SK-N-SH (cell line): ENCODE data around the gene RPS6KA2. TPM values are rescaled to one million over a fixed set of nuclear protein-coding genes. Genes with fewer than 3 reads are reported as not detected.

Experiments
- CTCF ChIA-PET: fragments of 300-600, 350-600 bp; formaldehyde crosslinking; extraction: SDS; loops from one replicate; lab custom pipeline; 2021; lab: Yijun Ruan, JAX
- POLR2A ChIA-PET: fragments of 350-600 bp; sonication (Branson Sonifier 250); formaldehyde crosslinking; extraction: SDS; loops from one replicate; lab custom pipeline; 2020; ENCODE audit warnings: antibody characterized with exemption, inconsistent platforms; lab: Yijun Ruan, JAX
- DNase-seq: peaks from one replicate; pipeline ENCODE4 v3.0.0; 2012
- H2AFZ ChIP-seq: fragments of 200-600 bp; sonication (generic); 2 replicates; pipeline ENCODE4 v1.8.1; 2016; ENCODE audit warnings: antibody characterized with exemption, mild to moderate bottlenecking, low read depth
- H3F3A ChIP-seq: fragments of 200-600 bp; sonication (generic); replicated peaks from 2 replicates; pipeline ENCODE3; 2016; ENCODE audit warnings: antibody characterized with exemption, mild to moderate bottlenecking; ENCODE audit not compliant: insufficient read depth
- H3K27ac ChIP-seq, 2 experiments: fragments of 200-500 bp in 1 of 2; fragments of 200-600 bp in 1 of 2; sonication (Bioruptor generic) in 1 of 2; sonication (generic), shearing (Covaris generic) in 1 of 2; 2 replicates each; pipeline versions ENCODE4 v1.5.1 to v1.6.1; 2014 to 2016; ENCODE audit warnings: low read depth in 2 of 2, inconsistent platforms in 1 of 2, low read length in 1 of 2, mild to moderate bottlenecking in 1 of 2, mixed read lengths in 1 of 2
- H3K27me3 ChIP-seq: fragments of 200-600 bp; sonication (generic), shearing (Covaris generic); 2 replicates; pipeline ENCODE4 v1.6.1; 2016; ENCODE audit warnings: mixed run types; ENCODE audit not compliant: insufficient read depth
- H3K36me3 ChIP-seq, 2 experiments: fragments of 200-500 bp in 1 of 2; fragments of 200-600 bp in 1 of 2; sonication (Bioruptor generic) in 1 of 2; sonication (generic) in 1 of 2; replicated peaks in 1 of 2; 2 replicates each; pipeline versions ENCODE3 to v1.5.1; 2014 to 2016; ENCODE audit warnings: low read length in 1 of 2, mild to moderate bottlenecking in 1 of 2; ENCODE audit not compliant: insufficient read depth in 2 of 2, control insufficient read depth in 1 of 2
- H3K4me1 ChIP-seq, 2 experiments: fragments of 200-500 bp in 1 of 2; fragments of 200-600 bp in 1 of 2; sonication (Bioruptor generic) in 1 of 2; sonication (generic), shearing (Covaris generic) in 1 of 2; 2 replicates each; pipeline versions ENCODE4 v1.5.1 to v1.6.1; 2014 to 2016; ENCODE audit warnings: low read depth in 1 of 2, low read length in 1 of 2, mixed run types in 1 of 2; ENCODE audit not compliant: insufficient read depth in 2 of 2, control insufficient read depth in 1 of 2
- H3K4me2 ChIP-seq: fragments of 200-600 bp; sonication (generic), shearing (Covaris generic); 2 replicates; pipeline ENCODE4 v1.6.1; 2017; ENCODE audit warnings: mixed run types
- H3K4me3 ChIP-seq, 2 experiments: fragments of 200-500 bp in 1 of 2; fragments of 200-600 bp in 1 of 2; sonication (Bioruptor generic) in 1 of 2; sonication (generic), shearing (Covaris generic) in 1 of 2; 2 replicates each; pipeline versions ENCODE4 v1.5.1 to v1.8.1; 2014 to 2016; ENCODE audit warnings: low read depth in 2 of 2, inconsistent platforms in 1 of 2, low read length in 1 of 2, mild to moderate bottlenecking in 1 of 2, mixed read lengths in 1 of 2, moderate library complexity in 1 of 2
- H3K79me2 ChIP-seq: fragments of 200-600 bp; sonication (generic); 2 replicates; pipeline ENCODE4 v1.8.1; 2017; ENCODE audit warnings: mild to moderate bottlenecking; ENCODE audit not compliant: insufficient read depth
- H3K9ac ChIP-seq: fragments of 200-600 bp; sonication (generic); 2 replicates; pipeline ENCODE4 v1.6.1; 2017; ENCODE audit warnings: mixed run types
- H3K9me2 ChIP-seq: fragments of 200-600 bp; sonication (generic); 2 replicates; pipeline ENCODE4 v1.6.1; 2017; ENCODE audit warnings: mixed run types
- H3K9me3 ChIP-seq: fragments of 200-600 bp; sonication (generic); 2 replicates; pipeline ENCODE4 v1.6.1; 2017; ENCODE audit warnings: mixed run types, mild to moderate bottlenecking, moderate library complexity
- H4K20me1 ChIP-seq: fragments of 200-600 bp; sonication (generic); 2 replicates; pipeline ENCODE4 v1.6.1; 2017; ENCODE audit warnings: mild to moderate bottlenecking, mixed run types; ENCODE audit not compliant: insufficient read depth
- CHD2 ChIP-seq: fragments of 150-350 bp; IDR thresholded peaks from 2 replicates; pipeline ENCODE4 v1.6.1; 2018; ENCODE audit warnings: low read length; ENCODE audit not compliant: partially characterized antibody
- CTCF ChIP-seq: fragments of 200-600 bp; sonication (generic); IDR thresholded peaks from 2 replicates; pipeline ENCODE4 v1.6.1; 2017; ENCODE audit warnings: antibody characterized with exemption, mild to moderate bottlenecking, moderate library complexity
- EP300 ChIP-seq, 2 experiments: IDR thresholded peaks; 2 replicates each; pipeline versions ENCODE4 v1.4.0 to v1.6.1; 2012; ENCODE audit warnings: borderline replicate concordance in 1 of 2, low read depth in 1 of 2, low read length in 1 of 2
- FOSL2 ChIP-seq: IDR thresholded peaks from 2 replicates; pipeline ENCODE4 v1.4.0; 2012; ENCODE audit warnings: low read depth, mild to moderate bottlenecking, moderate library complexity, borderline replicate concordance
- FOXJ3 ChIP-seq: sonication (generic); formaldehyde crosslinking; IDR thresholded peaks from 2 replicates; pipeline ENCODE4 v1.5.1; 2020; ENCODE audit warnings: mild to moderate bottlenecking, missing genetic modification reagents
- FOXM1 ChIP-seq: IDR thresholded peaks from 2 replicates; pipeline ENCODE4 v1.4.0; 2012; ENCODE audit warnings: low read depth, mild to moderate bottlenecking
- MEF2A ChIP-seq: IDR thresholded peaks from 2 replicates; pipeline ENCODE4 v1.4.0; 2012; ENCODE audit warnings: low read depth, borderline replicate concordance
- NFIC ChIP-seq: IDR thresholded peaks from 2 replicates; pipeline ENCODE4 v1.4.0; 2012; ENCODE audit warnings: borderline replicate concordance
- REST ChIP-seq: IDR thresholded peaks from 2 replicates; pipeline ENCODE4 v1.6.1; 2012; ENCODE audit warnings: mild to moderate bottlenecking, low read depth, low read length, moderate library complexity
- RXRA ChIP-seq: IDR thresholded peaks from 2 replicates; pipeline ENCODE4 v1.4.0; 2012; ENCODE audit warnings: low read depth, mild to moderate bottlenecking, borderline replicate concordance
- TEAD4 ChIP-seq: IDR thresholded peaks from 2 replicates; pipeline ENCODE4 v1.4.0; 2012; ENCODE audit warnings: mild to moderate bottlenecking, borderline replicate concordance; ENCODE audit not compliant: insufficient read depth
- WGBS: methylation state at CpG from one replicate; pipeline ENCODE4 v1.1.6; 2017; ENCODE audit warnings: low lambda C conversion rate; 5-methylcytosine and 5-hydroxymethylcytosine counted together
- polyA plus RNA-seq, 3 experiments: library from polyadenylated mRNA; depleted of rRNA; stranded (reverse); fragments of >200 nt; gene quantifications; 2 replicates each; pipeline ENCODE4 v1.2.3, GENCODE V29; 2012
- TF ChIP-seq, protein P1 (sequence below): fragments of 150-350 bp; IDR thresholded peaks from 2 replicates; pipeline ENCODE4 v1.6.1; 2017; ENCODE audit warnings: antibody characterized with exemption, low read length, low read depth, borderline replicate concordance
- TF ChIP-seq, protein P2 (sequence below): IDR thresholded peaks from 2 replicates; pipeline ENCODE4 v1.4.0; 2012; ENCODE audit warnings: low read depth, borderline replicate concordance

RPS6KA2 gene
- polyA plus RNA-seq, 1 of the 3 experiments (the other 2 are of a cell fraction), result 59.5 TPM

GRCh38 chr6:166633732-166634535 lies 6.9 kb upstream of the RPS6KA2 start:
- H3K9ac ChIP-seq, result no peak overlapping the region
- H3K9me3 ChIP-seq, result no peaks in the 10 kb centered on the region
- DNase-seq, result no peak
- H2AFZ ChIP-seq, result no peak overlapping the region
- no peaks in the 10 kb centered on the region for H3K36me3 ChIP-seq
- ChIA-PET POLR2A (no interaction called here), CTCF (interaction anchor here (1.2 to 1.3 kb wide), 2 partner anchors 15 to 141 kb away, joined by 3 to 6 read pairs; no protein-coding TSS in a partner anchor)
- 78% methylated on average over 26 of the region's 26 CpGs for WGBS
- H3K4me2 ChIP-seq, result no peak overlapping the region
- H3K4me3 ChIP-seq, result no peak overlapping the region
- no peaks in the 10 kb centered on the region for H3F3A ChIP-seq
- H3K27ac ChIP-seq, result no peak overlapping the region
- no peaks in the 10 kb centered on the region for H3K9me2 ChIP-seq
- H3K79me2 ChIP-seq, result no peaks in the 10 kb centered on the region
- H3K4me1 ChIP-seq, result peaks cover 0 to 2% of the 10 kb centered on the region in 2 experiments; a peak in 1 of 4 replicates
- no peak for TF ChIP-seq EP300 (IDR thresholded peaks at IDR 0.05; ENCODE audit: borderline replicate concordance in 1 of 2, low read depth in 1 of 2, low read length in 1 of 2)
- TF ChIP-seq REST, result no peak
- no peak for TF ChIP-seq FOXM1
- TF ChIP-seq, protein P1, sequence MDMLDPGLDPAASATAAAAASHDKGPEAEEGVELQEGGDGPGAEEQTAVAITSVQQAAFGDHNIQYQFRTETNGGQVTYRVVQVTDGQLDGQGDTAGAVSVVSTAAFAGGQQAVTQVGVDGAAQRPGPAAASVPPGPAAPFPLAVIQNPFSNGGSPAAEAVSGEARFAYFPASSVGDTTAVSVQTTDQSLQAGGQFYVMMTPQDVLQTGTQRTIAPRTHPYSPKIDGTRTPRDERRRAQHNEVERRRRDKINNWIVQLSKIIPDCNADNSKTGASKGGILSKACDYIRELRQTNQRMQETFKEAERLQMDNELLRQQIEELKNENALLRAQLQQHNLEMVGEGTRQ, result no peak
- TF ChIP-seq, all 33 proteins: peak for 0
- H4K20me1 ChIP-seq, result no peaks in the 10 kb centered on the region
- H3K27me3 ChIP-seq, result no peaks in the 10 kb centered on the region

DNA sequence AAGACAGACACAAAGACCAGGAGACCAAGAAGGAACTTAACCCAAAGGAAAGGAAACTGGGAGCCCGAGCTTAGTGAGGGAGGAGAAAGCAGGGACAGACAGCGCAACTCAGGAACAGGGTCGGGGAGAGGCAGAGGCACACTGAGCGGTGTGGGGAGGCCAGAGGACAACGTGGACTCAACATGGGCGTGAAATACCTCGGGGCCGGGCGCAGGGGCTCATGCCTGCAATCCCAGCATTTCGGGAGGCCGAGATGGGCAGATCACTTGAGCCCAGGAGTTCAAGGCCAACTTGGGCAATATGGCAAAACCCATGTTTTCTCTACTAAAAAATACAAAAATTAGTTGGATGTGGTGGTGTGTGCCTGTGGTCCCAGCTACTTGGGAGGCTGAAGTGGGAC lies 5.7 kb upstream of the RPS6KA2 start:
- Histone ChIP-seq H3K4me3 (no peak overlapping the region), H3K9me2 (no peaks in the 10 kb centered on the region), H2AFZ (no peak overlapping the region), H3K4me2 (no peak overlapping the region), H4K20me1 (no peaks in the 10 kb centered on the region), H3K27me3 (no peaks in the 10 kb centered on the region), H3K79me2 (no peaks in the 10 kb centered on the region), H3K4me1 (peaks cover 5 to 11% of the 10 kb centered on the region in 2 experiments), H3F3A (peaks cover 10% of the 10 kb centered on the region), H3K27ac (no peak overlapping the region), H3K36me3 (no peaks in the 10 kb centered on the region), H3K9ac (no peak overlapping the region), H3K9me3 (no peaks in the 10 kb centered on the region)
- CTCF ChIA-PET, result interaction anchor here (0.6 to 1.3 kb wide), 3 partner anchors 34 to 197 kb away, joined by 3 to 6 read pairs (median 4); no protein-coding TSS in a partner anchor
- POLR2A ChIA-PET, result no interaction called here
- no peak for DNase-seq
- 88% methylated on average over 11 of the region's 11 CpGs for WGBS
- no peak for TF ChIP-seq RXRA
- no peak for TF ChIP-seq FOSL2
- no peak for TF ChIP-seq NFIC
- TF ChIP-seq FOXJ3 (CRISPR knock-in tag), result no peak
- TF ChIP-seq, protein P2, sequence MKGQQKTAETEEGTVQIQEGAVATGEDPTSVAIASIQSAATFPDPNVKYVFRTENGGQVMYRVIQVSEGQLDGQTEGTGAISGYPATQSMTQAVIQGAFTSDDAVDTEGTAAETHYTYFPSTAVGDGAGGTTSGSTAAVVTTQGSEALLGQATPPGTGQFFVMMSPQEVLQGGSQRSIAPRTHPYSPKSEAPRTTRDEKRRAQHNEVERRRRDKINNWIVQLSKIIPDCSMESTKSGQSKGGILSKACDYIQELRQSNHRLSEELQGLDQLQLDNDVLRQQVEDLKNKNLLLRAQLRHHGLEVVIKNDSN, result no peak
- no peak for TF ChIP-seq CTCF
- TF ChIP-seq MEF2A, result no peak
- no peak for TF ChIP-seq CHD2
- TF ChIP-seq TEAD4, result no peak
- TF ChIP-seq, protein P1, result no peak
